Measurements from ENCODE around the gene ANGPTL4.
"Not testable (repeated sequence)": the region's sequence is repeated elsewhere in the genome, so short reads cannot be mapped to it uniquely, and the experiment has no call there.

ANGPTL4 gene

GRCh38 chr19:8363803-8364771, at the start of gene ANGPTL4:
Gene ANGPTL4 (plus strand): TSS chr19:8364155. CDS start chr19:8364322, 167 bp downstream.
- peak; percentile 47 for DNase-seq (ENCODE audit: low spot score)

- DNase-seq (ENCODE audit: low spot score) = not testable (repeated sequence)
Observed at GRCh38 chr19:8314981-8315640, 48.8 kb upstream of the ANGPTL4 start.

GRCh38 chr19:8316351-8317125, 47.4 kb upstream of the ANGPTL4 start:
- DNase-seq (ENCODE audit: low spot score) = no peak

GRCh38 chr19:8318835-8319234, 45.1 kb upstream of the ANGPTL4 start:
- DNase-seq (ENCODE audit: low spot score) = not testable (repeated sequence)

- DNase-seq (ENCODE audit: low spot score) = no peak
Observed at GRCh38 chr19:8319807-8320520, 44.0 kb upstream of the ANGPTL4 start.

GRCh38 chr19:8320564-8321066, 43.3 kb upstream of the ANGPTL4 start:
- no peak for DNase-seq (ENCODE audit: low spot score)

- peak; percentile 91 for DNase-seq (ENCODE audit: low spot score)
Observed at GRCh38 chr19:8321067-8321985, 42.6 kb upstream of the ANGPTL4 start, which contains the start of the genes NDUFA7 and RPS28. Gene NDUFA7 (minus strand): TSS chr19:8321375. CDS start chr19:8321358, 17 bp downstream. Gene RPS28 (plus strand): TSS chr19:8321496. CDS start chr19:8321531, 35 bp downstream.

GRCh38 chr19:8321986-8322637, 41.8 kb upstream of the ANGPTL4 start:
- no peak for DNase-seq (ENCODE audit: low spot score)

GRCh38 chr19:8322638-8322997, 41.3 kb upstream of the ANGPTL4 start:
- no peak for DNase-seq (ENCODE audit: low spot score)

- DNase-seq (ENCODE audit: low spot score) = no peak
Observed at GRCh38 chr19:8323781-8324185, 40.2 kb upstream of the ANGPTL4 start.

GRCh38 chr19:8324186-8325050, 39.5 kb upstream of the ANGPTL4 start:
- no peak for DNase-seq (ENCODE audit: low spot score)

GRCh38 chr19:8325454-8325853, 38.5 kb upstream of the ANGPTL4 start:
- no peak for DNase-seq (ENCODE audit: low spot score)

- DNase-seq (ENCODE audit: low spot score) = no peak
Observed at GRCh38 chr19:8329996-8330395, 34.0 kb upstream of the ANGPTL4 start.

- no peak for DNase-seq (ENCODE audit: low spot score)
Observed at GRCh38 chr19:8331263-8331845, 32.6 kb upstream of the ANGPTL4 start.

GRCh38 chr19:8332976-8333766, 30.8 kb upstream of the ANGPTL4 start:
- DNase-seq (ENCODE audit: low spot score) = no peak

GRCh38 chr19:8333767-8334457, 30.0 kb upstream of the ANGPTL4 start:
- DNase-seq (ENCODE audit: low spot score) = no peak
